HepG2 (cell line): ENCODE data around the gene SLC29A2. TPM values are rescaled to one million over a fixed set of nuclear protein-coding genes. Genes with fewer than 3 reads are reported as not detected.

ENCODE experiments used
- FOSL2 ChIP-seq: sonication (generic); formaldehyde crosslinking; IDR thresholded peaks from 2 replicates; pipeline ENCODE4 v1.4.0; 2020; ENCODE audit warnings: missing genetic modification reagents
- FOXA3 ChIP-seq: IDR thresholded peaks from 2 replicates; pipeline ENCODE4 v1.6.1; 2016; ENCODE audit warnings: missing genetic modification reagents, missing compliant biosample characterization
- FOXC1 ChIP-seq: sonication (generic); formaldehyde crosslinking; IDR thresholded peaks from 2 replicates; pipeline ENCODE4 v1.8.0; 2022; ENCODE audit warnings: mild to moderate bottlenecking, missing genetic modification reagents, borderline replicate concordance
- KDM1A ChIP-seq: IDR thresholded peaks from 2 replicates; pipeline ENCODE4 v1.6.1; 2016; ENCODE audit warnings: missing compliant biosample characterization
- ZBTB20 ChIP-seq: sonication (generic); formaldehyde crosslinking; IDR thresholded peaks from 2 replicates; pipeline ENCODE4 v1.8.1; 2023; ENCODE audit warnings: missing genetic modification reagents, low read depth, mild to moderate bottlenecking, borderline replicate concordance
- ZNF317 ChIP-seq: sonication (generic); formaldehyde crosslinking; IDR thresholded peaks from 2 replicates; pipeline ENCODE4 v1.5.0; 2020; ENCODE audit warnings: mild to moderate bottlenecking, missing genetic modification reagents
- ZNF343 ChIP-seq: sonication (generic); formaldehyde crosslinking; IDR thresholded peaks from 2 replicates; pipeline ENCODE4 v1.4.0; 2020; ENCODE audit warnings: mild to moderate bottlenecking, missing genetic modification reagents
- ZNF747 ChIP-seq: sonication (generic); formaldehyde crosslinking; IDR thresholded peaks from 2 replicates; pipeline ENCODE4 v1.8.1; 2023; ENCODE audit warnings: missing genetic modification reagents, mild to moderate bottlenecking, borderline replicate concordance
- ZNF780A ChIP-seq: sonication (generic); formaldehyde crosslinking; IDR thresholded peaks from 2 replicates; pipeline ENCODE4 v1.8.0; 2022; ENCODE audit warnings: mild to moderate bottlenecking, missing genetic modification reagents, moderate library complexity
- polyA plus RNA-seq, 8 experiments: library from polyadenylated mRNA; depleted of rRNA in 3 of 8; stranded (reverse) in 7 of 8; unstranded in 1 of 8; fragments of >200 nt; fragmentation: Illumina TruSeq in 4 of 8; extraction: Trizol in 4 of 8; gene quantifications; 2 replicates each; pipeline versions ENCODE4 v1.2.1 to v1.2.3, GENCODE V29; 2011 to 2016; ENCODE audit warnings: low read depth in 4 of 8, missing spikeins in 1 of 8, mixed read lengths in 1 of 8; ENCODE audit not compliant: insufficient read depth in 1 of 8
- total RNA-seq, 5 experiments: library from RNA; depleted of rRNA; stranded (reverse); fragments of >200 nt; fragmentation: Illumina TruSeq; extraction: Trizol; gene quantifications; 2 replicates each; pipeline ENCODE4 v1.2.3, GENCODE V29; 2016; ENCODE audit warnings: low read depth in 1 of 5
- TF ChIP-seq, protein P1 (sequence below): sonication (generic); formaldehyde crosslinking; IDR thresholded peaks from 2 replicates; pipeline ENCODE4 v1.4.0; 2020; ENCODE audit warnings: missing genetic modification reagents
- TF ChIP-seq, protein P2 (sequence below): sonication (generic); formaldehyde crosslinking; IDR thresholded peaks from 2 replicates; pipeline ENCODE4 v1.4.0; 2020; ENCODE audit warnings: missing genetic modification reagents
- TF ChIP-seq, protein P3 (sequence below): sonication (generic); formaldehyde crosslinking; IDR thresholded peaks from 2 replicates; pipeline ENCODE4 v1.4.0; 2020; ENCODE audit warnings: mild to moderate bottlenecking, missing genetic modification reagents
- TF ChIP-seq, protein P4 (sequence below): sonication (generic); formaldehyde crosslinking; IDR thresholded peaks from 2 replicates; pipeline ENCODE4 v1.8.0; 2022; ENCODE audit warnings: low read depth, missing genetic modification reagents
- TF ChIP-seq, protein P5 (sequence below): sonication (generic); formaldehyde crosslinking; IDR thresholded peaks from 2 replicates; pipeline ENCODE4 v1.4.0; 2020; ENCODE audit warnings: missing genetic modification reagents, borderline replicate concordance

Gene SLC29A2
- total and polyA plus RNA-seq, 2 of the 13 experiments (the other 11 are each of a cell fraction or from before 2014, with no cell fraction given) = 0.63 to 0.66 TPM

DNA sequence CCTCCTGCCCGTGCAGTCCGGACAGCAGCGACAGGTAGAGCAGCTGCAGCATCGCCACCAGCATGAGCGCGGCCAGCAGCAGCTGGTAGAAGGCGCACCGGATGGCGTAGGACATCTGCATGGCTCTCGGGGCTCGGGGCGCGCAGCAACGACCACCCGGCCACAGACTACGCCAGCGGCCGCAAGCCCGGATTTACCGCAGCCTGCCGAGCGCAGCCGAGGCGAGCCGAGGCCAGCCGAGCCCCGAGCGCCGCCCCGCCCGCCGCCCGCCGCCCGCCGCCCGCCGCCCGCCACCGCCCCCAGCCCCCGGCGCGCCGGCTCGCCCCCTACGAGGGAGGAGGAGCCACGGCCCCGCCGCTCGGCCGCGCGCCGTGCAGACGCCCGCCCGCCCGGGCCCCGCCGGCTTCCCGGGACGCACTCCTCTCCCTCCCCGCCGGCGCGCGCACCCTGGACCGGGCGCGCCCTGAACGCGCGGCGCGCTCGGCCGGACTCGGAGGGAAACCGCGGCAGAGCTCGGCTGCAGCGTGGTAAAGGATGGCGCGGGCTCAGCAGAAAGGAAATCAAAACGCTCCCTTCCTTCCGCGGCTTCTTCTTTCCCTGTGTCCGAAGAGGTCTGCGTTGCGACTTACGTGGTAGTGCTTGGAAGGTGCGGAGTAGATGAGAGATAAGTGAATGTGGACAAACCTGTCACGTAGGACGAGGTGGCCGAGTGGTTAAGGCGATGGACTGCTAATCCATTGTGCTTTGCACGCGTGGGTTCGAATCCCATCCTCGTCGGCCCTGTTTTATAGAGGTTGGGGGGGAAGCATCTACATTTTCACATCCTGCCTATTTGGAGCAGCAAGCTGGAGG lies 23.9 kb downstream of the SLC29A2 start, which contains the start of gene B4GAT1 (continued):
- TF ChIP-seq, protein P1, sequence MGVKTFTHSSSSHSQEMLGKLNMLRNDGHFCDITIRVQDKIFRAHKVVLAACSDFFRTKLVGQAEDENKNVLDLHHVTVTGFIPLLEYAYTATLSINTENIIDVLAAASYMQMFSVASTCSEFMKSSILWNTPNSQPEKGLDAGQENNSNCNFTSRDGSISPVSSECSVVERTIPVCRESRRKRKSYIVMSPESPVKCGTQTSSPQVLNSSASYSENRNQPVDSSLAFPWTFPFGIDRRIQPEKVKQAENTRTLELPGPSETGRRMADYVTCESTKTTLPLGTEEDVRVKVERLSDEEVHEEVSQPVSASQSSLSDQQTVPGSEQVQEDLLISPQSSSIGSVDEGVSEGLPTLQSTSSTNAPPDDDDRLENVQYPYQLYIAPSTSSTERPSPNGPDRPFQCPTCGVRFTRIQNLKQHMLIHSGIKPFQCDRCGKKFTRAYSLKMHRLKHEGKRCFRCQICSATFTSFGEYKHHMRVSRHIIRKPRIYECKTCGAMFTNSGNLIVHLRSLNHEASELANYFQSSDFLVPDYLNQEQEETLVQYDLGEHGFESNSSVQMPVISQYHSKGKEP (CRISPR knock-in tag) = peak; percentile 68; the same call in 1 of the 2 replicates
- peak; percentile 55 for TF ChIP-seq FOSL2 (CRISPR knock-in tag)
- no peak for TF ChIP-seq ZNF780A (CRISPR knock-in tag)
- TF ChIP-seq FOXA3 (CRISPR knock-in tag) = peak; percentile 44; the same call in 1 of the 2 replicates
- TF ChIP-seq, protein P2, sequence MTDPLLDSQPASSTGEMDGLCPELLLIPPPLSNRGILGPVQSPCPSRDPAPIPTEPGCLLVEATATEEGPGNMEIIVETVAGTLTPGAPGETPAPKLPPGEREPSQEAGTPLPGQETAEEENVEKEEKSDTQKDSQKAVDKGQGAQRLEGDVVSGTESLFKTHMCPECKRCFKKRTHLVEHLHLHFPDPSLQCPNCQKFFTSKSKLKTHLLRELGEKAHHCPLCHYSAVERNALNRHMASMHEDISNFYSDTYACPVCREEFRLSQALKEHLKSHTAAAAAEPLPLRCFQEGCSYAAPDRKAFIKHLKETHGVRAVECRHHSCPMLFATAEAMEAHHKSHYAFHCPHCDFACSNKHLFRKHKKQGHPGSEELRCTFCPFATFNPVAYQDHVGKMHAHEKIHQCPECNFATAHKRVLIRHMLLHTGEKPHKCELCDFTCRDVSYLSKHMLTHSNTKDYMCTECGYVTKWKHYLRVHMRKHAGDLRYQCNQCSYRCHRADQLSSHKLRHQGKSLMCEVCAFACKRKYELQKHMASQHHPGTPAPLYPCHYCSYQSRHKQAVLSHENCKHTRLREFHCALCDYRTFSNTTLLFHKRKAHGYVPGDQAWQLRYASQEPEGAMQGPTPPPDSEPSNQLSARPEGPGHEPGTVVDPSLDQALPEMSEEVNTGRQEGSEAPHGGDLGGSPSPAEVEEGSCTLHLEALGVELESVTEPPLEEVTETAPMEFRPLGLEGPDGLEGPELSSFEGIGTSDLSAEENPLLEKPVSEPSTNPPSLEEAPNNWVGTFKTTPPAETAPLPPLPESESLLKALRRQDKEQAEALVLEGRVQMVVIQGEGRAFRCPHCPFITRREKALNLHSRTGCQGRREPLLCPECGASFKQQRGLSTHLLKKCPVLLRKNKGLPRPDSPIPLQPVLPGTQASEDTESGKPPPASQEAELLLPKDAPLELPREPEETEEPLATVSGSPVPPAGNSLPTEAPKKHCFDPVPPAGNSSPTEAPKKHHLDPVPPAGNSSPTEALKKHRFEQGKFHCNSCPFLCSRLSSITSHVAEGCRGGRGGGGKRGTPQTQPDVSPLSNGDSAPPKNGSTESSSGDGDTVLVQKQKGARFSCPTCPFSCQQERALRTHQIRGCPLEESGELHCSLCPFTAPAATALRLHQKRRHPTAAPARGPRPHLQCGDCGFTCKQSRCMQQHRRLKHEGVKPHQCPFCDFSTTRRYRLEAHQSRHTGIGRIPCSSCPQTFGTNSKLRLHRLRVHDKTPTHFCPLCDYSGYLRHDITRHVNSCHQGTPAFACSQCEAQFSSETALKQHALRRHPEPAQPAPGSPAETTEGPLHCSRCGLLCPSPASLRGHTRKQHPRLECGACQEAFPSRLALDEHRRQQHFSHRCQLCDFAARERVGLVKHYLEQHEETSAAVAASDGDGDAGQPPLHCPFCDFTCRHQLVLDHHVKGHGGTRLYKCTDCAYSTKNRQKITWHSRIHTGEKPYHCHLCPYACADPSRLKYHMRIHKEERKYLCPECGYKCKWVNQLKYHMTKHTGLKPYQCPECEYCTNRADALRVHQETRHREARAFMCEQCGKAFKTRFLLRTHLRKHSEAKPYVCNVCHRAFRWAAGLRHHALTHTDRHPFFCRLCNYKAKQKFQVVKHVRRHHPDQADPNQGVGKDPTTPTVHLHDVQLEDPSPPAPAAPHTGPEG (CRISPR knock-in tag) = peak; percentile 82; the same call in 1 of the 2 replicates
- no peak for TF ChIP-seq ZNF747 (CRISPR knock-in tag)
- TF ChIP-seq ZNF317 (CRISPR knock-in tag) = 0 out of 2 replicates have a peak, but pooled peaks have one; percentile 26
- TF ChIP-seq KDM1A (CRISPR knock-in tag) = 0 out of 2 replicates have a peak, but pooled peaks have one; percentile 46
- peak; percentile 77; the same call in 1 of the 2 replicates for TF ChIP-seq FOXC1 (CRISPR knock-in tag)
- TF ChIP-seq, protein P3, sequence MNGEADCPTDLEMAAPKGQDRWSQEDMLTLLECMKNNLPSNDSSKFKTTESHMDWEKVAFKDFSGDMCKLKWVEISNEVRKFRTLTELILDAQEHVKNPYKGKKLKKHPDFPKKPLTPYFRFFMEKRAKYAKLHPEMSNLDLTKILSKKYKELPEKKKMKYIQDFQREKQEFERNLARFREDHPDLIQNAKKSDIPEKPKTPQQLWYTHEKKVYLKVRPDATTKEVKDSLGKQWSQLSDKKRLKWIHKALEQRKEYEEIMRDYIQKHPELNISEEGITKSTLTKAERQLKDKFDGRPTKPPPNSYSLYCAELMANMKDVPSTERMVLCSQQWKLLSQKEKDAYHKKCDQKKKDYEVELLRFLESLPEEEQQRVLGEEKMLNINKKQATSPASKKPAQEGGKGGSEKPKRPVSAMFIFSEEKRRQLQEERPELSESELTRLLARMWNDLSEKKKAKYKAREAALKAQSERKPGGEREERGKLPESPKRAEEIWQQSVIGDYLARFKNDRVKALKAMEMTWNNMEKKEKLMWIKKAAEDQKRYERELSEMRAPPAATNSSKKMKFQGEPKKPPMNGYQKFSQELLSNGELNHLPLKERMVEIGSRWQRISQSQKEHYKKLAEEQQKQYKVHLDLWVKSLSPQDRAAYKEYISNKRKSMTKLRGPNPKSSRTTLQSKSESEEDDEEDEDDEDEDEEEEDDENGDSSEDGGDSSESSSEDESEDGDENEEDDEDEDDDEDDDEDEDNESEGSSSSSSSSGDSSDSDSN (CRISPR knock-in tag) = peak; percentile 17; the same call in 1 of the 2 replicates
- TF ChIP-seq, protein P4, sequence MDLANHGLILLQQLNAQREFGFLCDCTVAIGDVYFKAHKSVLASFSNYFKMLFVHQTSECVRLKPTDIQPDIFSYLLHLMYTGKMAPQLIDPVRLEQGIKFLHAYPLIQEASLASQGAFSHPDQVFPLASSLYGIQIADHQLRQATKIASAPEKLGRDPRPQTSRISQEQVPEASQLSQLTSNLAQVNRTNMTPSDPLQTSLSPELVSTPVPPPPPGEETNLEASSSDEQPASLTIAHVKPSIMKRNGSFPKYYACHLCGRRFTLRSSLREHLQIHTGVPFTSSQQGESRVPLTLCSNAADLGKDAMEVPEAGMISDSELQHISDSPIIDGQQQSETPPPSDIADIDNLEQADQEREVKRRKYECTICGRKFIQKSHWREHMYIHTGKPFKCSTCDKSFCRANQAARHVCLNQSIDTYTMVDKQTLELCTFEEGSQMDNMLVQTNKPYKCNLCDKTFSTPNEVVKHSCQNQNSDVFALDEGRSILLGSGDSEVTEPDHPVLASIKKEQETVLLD = peak; percentile 38; the same call in 1 of the 2 replicates
- peak; percentile 84 for TF ChIP-seq ZBTB20
- TF ChIP-seq, protein P5, sequence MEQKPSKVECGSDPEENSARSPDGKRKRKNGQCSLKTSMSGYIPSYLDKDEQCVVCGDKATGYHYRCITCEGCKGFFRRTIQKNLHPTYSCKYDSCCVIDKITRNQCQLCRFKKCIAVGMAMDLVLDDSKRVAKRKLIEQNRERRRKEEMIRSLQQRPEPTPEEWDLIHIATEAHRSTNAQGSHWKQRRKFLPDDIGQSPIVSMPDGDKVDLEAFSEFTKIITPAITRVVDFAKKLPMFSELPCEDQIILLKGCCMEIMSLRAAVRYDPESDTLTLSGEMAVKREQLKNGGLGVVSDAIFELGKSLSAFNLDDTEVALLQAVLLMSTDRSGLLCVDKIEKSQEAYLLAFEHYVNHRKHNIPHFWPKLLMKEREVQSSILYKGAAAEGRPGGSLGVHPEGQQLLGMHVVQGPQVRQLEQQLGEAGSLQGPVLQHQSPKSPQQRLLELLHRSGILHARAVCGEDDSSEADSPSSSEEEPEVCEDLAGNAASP (CRISPR knock-in tag) = peak; percentile 38; the same call in 1 of the 2 replicates
- TF ChIP-seq ZNF343 (CRISPR knock-in tag) = 0 out of 2 replicates have a peak, but pooled peaks have one; percentile 42
